GM12873 (cell line): Measurements from ENCODE around the gene CHRNA9.

Experiments used
- TF ChIP-seq, protein P1 (sequence below): IDR thresholded peaks from 2 replicates; pipeline ENCODE4 v1.5.1; 2012; ENCODE audit warnings: low read depth, mild to moderate bottlenecking, moderate library complexity, low read length, control low read depth; ENCODE audit not compliant: insufficient read depth; ENCODE audit errors: missing control alignments

Gene CHRNA9, protein sequence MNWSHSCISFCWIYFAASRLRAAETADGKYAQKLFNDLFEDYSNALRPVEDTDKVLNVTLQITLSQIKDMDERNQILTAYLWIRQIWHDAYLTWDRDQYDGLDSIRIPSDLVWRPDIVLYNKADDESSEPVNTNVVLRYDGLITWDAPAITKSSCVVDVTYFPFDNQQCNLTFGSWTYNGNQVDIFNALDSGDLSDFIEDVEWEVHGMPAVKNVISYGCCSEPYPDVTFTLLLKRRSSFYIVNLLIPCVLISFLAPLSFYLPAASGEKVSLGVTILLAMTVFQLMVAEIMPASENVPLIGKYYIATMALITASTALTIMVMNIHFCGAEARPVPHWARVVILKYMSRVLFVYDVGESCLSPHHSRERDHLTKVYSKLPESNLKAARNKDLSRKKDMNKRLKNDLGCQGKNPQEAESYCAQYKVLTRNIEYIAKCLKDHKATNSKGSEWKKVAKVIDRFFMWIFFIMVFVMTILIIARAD

DNA sequence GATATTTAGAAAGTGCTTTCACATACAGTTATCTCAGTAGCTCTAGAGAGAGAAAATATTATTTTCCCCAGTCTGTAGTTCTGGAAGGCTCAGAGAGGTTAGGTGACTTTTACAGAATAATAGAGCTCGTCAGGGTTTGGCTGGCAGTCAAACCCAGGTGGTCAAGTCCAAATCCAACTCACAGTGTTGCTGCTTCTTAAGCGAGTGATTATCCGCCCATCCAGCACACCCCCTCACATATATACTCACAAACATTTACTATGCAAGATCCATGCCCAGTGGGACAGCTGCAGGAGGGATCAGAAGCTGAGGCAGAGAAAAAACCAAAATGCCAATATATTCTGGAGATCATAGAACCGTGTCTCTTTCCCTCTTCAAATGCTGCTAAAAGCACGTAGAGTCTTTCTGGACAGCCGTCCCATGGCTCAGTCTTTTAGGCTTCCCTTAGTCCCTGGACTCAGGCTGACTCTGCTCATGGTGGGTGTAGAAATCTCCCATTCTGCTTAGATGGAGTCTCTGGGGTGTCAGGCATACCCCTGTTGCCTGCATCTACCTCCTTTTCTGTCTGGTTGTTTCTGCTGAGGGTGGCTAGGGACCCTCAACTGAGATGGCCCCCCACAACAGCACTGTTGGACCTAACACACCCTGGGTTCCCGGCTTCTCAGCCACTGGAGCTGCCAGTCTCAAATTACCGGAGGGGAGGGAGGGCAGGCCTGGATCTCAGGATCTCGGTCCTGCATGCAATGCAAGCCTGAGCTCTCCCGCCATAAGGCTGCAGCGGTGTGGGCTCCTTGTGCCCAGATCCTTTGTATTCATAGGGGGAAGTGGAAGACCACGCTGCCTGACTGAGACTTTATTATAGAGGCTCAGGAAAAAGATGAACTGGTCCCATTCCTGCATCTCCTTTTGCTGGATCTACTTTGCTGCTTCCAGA is at the start of gene CHRNA9:
CHRNA9 (plus strand) TSS at position 743 of the 934 bp plus-strand sequence; CDS start at position 878, 135 bp downstream.
- TF ChIP-seq, protein P1, sequence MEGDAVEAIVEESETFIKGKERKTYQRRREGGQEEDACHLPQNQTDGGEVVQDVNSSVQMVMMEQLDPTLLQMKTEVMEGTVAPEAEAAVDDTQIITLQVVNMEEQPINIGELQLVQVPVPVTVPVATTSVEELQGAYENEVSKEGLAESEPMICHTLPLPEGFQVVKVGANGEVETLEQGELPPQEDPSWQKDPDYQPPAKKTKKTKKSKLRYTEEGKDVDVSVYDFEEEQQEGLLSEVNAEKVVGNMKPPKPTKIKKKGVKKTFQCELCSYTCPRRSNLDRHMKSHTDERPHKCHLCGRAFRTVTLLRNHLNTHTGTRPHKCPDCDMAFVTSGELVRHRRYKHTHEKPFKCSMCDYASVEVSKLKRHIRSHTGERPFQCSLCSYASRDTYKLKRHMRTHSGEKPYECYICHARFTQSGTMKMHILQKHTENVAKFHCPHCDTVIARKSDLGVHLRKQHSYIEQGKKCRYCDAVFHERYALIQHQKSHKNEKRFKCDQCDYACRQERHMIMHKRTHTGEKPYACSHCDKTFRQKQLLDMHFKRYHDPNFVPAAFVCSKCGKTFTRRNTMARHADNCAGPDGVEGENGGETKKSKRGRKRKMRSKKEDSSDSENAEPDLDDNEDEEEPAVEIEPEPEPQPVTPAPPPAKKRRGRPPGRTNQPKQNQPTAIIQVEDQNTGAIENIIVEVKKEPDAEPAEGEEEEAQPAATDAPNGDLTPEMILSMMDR: no peak

DNA sequence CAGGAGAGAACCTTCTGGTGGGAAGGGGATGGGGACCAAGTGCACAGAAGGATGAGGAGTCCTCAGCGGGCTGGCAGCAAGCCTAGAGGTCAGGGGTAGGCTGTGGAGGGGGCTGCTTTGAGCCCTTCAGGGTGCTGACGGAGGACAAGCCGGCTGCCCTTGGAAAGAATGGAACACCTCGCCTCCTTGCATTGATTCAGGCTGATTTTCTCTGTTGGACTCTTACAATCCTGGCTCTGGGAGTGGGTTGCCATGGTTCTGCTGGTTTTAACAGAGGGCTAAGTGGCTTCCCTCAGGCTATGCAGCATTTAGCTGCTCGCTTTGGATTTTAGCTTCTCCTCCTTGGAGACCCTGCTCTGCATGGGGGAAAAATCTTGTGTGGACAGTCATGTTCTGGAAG is 49.4 kb upstream of the CHRNA9 start:
- TF ChIP-seq, protein P1: no peak

DNA sequence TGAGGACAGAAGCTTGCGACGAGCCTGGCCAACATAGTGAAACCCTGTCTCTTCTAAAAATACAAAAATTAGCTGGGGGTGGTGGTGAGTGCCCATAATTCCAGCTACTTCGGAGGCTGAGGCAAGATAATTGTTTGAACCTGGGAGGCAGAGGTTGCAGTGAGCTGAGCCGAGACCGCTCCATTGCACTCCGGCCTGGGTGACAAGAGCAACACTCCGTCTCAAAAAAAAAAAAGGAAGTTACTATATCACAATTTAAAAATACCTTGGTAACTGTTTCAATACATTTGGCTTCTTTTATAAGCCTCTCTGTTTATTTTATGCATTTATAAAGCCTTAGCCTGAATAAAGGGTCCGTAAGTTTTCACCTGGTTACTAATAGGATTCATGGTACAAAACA is 46.6 kb upstream of the CHRNA9 start:
- TF ChIP-seq, protein P1: no peak

DNA sequence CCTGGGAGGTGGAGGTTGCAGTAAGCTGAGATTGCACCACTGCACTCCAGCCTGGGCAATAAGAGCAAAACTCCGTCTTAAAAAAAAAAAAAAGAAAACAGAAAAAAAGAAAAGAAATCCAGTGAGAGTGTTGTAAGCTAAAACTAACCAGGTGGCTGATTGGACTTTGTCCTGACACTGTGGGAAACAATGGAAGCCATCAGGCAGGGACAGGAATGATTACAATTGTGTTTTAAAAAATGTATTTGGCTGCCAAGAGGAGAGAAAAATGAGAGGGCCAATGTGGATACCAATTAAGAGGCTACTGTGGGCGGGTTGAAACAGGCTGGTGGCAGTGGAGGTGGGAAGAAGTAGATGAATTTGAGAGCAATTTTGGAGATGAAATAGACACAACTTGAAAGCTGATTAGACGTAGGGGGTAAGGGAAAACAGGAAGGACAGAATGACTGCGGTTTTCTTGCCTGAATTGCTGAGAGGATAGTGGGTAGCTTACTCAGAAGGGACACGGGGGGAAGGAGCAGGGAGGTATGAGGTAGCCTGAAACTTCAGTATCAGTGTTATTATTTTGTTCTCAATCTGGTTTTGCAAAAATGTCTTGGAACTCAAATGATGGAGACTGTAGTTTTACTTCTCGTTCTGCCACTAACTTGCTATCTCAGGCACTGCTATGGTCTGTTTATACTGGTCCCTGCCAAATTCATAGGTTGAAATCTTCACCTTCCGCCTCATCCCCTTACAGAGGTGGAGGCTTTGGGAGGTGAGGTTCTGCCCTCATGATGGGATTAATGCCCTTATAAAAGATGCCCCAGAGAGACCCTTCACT is 45.6 kb upstream of the CHRNA9 start:
- TF ChIP-seq, protein P1: no peak

DNA sequence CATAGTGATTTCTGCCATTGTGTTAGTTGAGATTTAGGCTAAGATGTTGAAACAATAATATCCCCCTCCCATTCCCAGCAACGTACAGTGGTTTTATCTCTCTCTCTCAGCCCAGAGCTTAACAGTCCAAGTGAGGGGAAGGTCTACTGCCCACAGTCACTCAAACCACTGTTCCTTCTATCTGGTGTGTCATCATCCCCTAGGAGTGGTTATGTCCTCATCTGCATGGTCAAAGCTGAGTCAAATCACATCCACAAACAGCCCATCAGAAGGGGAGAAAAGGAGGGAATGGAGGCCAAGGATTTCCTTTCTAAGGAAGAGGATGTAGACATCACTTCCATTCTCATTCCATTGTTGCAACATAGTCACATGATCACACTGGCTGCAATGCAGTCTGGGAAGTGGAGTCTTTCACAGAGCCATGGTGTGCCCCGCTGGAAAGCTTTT is 42.8 kb upstream of the CHRNA9 start:
- TF ChIP-seq, protein P1: no peak

DNA sequence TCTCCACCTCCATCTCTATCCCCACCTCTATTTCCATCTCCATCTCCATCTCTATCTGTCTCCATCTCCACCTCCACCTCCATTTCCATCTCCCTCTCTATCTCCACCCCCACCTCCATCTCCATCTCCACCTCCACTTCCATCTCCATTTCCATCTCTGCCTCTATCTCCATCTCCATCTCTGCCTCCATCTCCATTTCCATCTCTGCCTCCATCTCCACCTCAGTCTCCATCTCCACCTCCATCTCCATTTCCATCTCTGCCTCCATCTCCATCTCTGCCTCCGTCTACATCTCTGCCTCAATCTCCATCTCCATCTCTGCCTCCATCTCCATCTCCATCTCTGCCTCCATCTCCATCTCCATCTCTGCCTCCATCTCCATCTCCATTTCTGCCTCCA is 40.8 kb upstream of the CHRNA9 start:
- TF ChIP-seq, protein P1: no peak
